CD4-positive, alpha-beta T cell treated with Interleukin-6 for 4 hours (primary cell): ENCODE data around the gene SLC6A8.

Source experiments
- DNase-seq: peaks from one replicate; pipeline ENCODE4 v3.0.0-alpha.2; 2020; ENCODE audit warnings: mixed read lengths

SLC6A8 gene

GRCh38 chrX:153648358-153649177, 39.2 kb upstream of the SLC6A8 start:
- DNase-seq = no peak

- DNase-seq = peak; percentile 56
Measured at GRCh38 chrX:153649178-153649914, 38.4 kb upstream of the SLC6A8 start.

- no peak for DNase-seq
Measured at GRCh38 chrX:153649915-153650782, 37.6 kb upstream of the SLC6A8 start.

- DNase-seq = no peak
Measured at GRCh38 chrX:153650959-153651358, 36.8 kb upstream of the SLC6A8 start.

- no peak for DNase-seq
Measured at GRCh38 chrX:153651540-153652079, 36.1 kb upstream of the SLC6A8 start.

GRCh38 chrX:153653556-153653955, 34.2 kb upstream of the SLC6A8 start:
- DNase-seq = no peak

- DNase-seq = no peak
Measured at GRCh38 chrX:153657161-153657560, 30.6 kb upstream of the SLC6A8 start.

GRCh38 chrX:153659268-153659667, 28.5 kb upstream of the SLC6A8 start:
- DNase-seq = no peak

GRCh38 chrX:153662266-153662665, 25.5 kb upstream of the SLC6A8 start:
- DNase-seq = peak; percentile 77

GRCh38 chrX:153665726-153666306, 21.9 kb upstream of the SLC6A8 start:
- no peak for DNase-seq

- DNase-seq = no peak
Measured at GRCh38 chrX:153667281-153667955, 20.3 kb upstream of the SLC6A8 start.

GRCh38 chrX:153667956-153668396, 19.8 kb upstream of the SLC6A8 start:
- peak; percentile 80 for DNase-seq

GRCh38 chrX:153668423-153669173, 19.1 kb upstream of the SLC6A8 start:
- no peak for DNase-seq

- DNase-seq = peak; percentile 66
Measured at GRCh38 chrX:153669174-153669890, 18.4 kb upstream of the SLC6A8 start.

GRCh38 chrX:153669901-153670731, 17.6 kb upstream of the SLC6A8 start:
- DNase-seq = no peak

- DNase-seq = no peak
Measured at GRCh38 chrX:153670748-153671588, 16.8 kb upstream of the SLC6A8 start.

- DNase-seq = no peak
Measured at GRCh38 chrX:153671589-153672530, 15.9 kb upstream of the SLC6A8 start.
